Erythroblast (primary cell): Measurements from ENCODE around the gene TJAP1.

Source experiments
- GATA1 ChIP-seq: IDR thresholded peaks from 2 replicates; pipeline ENCODE4 v1.6.1; 2011; ENCODE audit warnings: low read depth, mild to moderate bottlenecking, control low read depth, low read length, moderate library complexity
- POLR2A ChIP-seq: IDR thresholded peaks from 2 replicates; pipeline ENCODE4 v1.6.1; 2011; ENCODE audit warnings: mild to moderate bottlenecking, low read length

GRCh38 chr6:43459535-43459934 is 17.8 kb upstream of the TJAP1 start:
- TF ChIP-seq POLR2A: no peak
- TF ChIP-seq GATA1: no peak
